Urinary bladder (tissue), 4 donors: ENCODE data around the gene SLC16A5. TPM values are rescaled to one million over a fixed set of nuclear protein-coding genes. Genes with fewer than 3 reads are reported as not detected.
"Not testable (repeated sequence)": the region's sequence is repeated elsewhere in the genome, so short reads cannot be mapped to it uniquely, and the experiment has no call there.

Source experiments
- DNase-seq: peaks from one replicate; pipeline ENCODE4 v3.0.0-alpha.2; 2015; ENCODE audit errors: extremely low spot score
- H3K27ac ChIP-seq: one replicate; pipeline ENCODE4 v1.5.1; 2013; ENCODE audit warnings: low read depth, mild to moderate bottlenecking, moderate library complexity
- H3K36me3 ChIP-seq: one replicate; pipeline ENCODE4 v1.6.1; 2013; ENCODE audit warnings: mild to moderate bottlenecking, moderate library complexity; ENCODE audit not compliant: insufficient read depth
- H3K4me1 ChIP-seq: one replicate; pipeline ENCODE4 v1.6.1; 2013; ENCODE audit warnings: mild to moderate bottlenecking, moderate library complexity; ENCODE audit not compliant: insufficient read depth
- H3K4me3 ChIP-seq: one replicate; pipeline ENCODE4 v1.5.1; 2013; ENCODE audit warnings: low read depth, low read length
- WGBS: extraction: QIAGEN DNeasy Blood & Tissue Kit; methylation state at CpG from one replicate; pipeline ENCODE4 v1.1.7; 2013; 5-methylcytosine and 5-hydroxymethylcytosine counted together
- polyA plus RNA-seq: library from polyadenylated mRNA; stranded (reverse); fragments of 200-250 nt; gene quantifications from one replicate; pipeline ENCODE4 v1.2.3, GENCODE V29; 2013
- total RNA-seq: library from RNA; depleted of rRNA; stranded (reverse); fragments of >200 nt; gene quantifications from one replicate; pipeline ENCODE4 v1.2.3, GENCODE V29; 2014
- donor health status: healthy with polysubstance abuse.
- donor health status: healthy.

SLC16A5 gene
- total RNA-seq, result 17.6 TPM
- polyA plus RNA-seq, result 13.2 TPM

- DNase-seq, result peak; percentile 86
- 5% methylated on average over 69 of the region's 69 CpGs for WGBS
- Histone ChIP-seq H3K36me3 (no peaks in the 10 kb centered on the region), H3K27ac (peak within 1 kb of the TSS; percentile 91), H3K4me3 (peak within 1 kb of the TSS; percentile 49), H3K4me1 (no peaks in the 10 kb centered on the region)
Measured at GRCh38 chr17:75087558-75088453, at the start of gene SLC16A5. Gene SLC16A5, plus strand, starts transcription at chr17:75087954. Its CDS starts 5,683 bp downstream, at chr17:75093637.

DNA sequence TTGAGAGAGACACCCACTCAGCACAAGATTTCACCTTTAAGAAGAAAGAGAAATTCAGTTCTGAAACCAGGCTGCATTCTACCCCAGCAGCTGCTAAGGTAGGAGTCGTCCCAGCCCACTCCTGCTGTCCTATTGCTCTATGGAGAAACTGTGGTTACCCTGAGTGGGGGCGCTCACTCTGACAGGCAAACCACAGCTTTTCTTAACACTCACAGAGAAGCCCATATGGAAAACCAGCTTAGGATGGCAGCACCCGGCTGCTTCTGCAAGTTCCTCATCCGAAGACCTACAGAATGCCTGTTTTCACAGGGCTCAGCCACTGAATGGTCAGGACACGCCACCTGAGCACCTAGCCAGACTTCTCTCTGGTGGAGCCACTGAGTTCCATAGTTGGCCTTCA, 48.5 kb upstream of the SLC16A5 start:
- Histone ChIP-seq H3K36me3 (peaks cover 5% of the 10 kb centered on the region), H3K27ac (no peak overlapping the region), H3K4me3 (no peak overlapping the region), H3K4me1 (no peaks in the 10 kb centered on the region)
- no peak for DNase-seq
- WGBS, result 94% methylated on average over 5 of the region's 5 CpGs

GRCh38 chr17:75041656-75042280, 46.0 kb upstream of the SLC16A5 start:
- H3K36me3 ChIP-seq, result peaks cover 5% of the 10 kb centered on the region
- no peak overlapping the region for H3K27ac ChIP-seq
- H3K4me1 ChIP-seq, result no peaks in the 10 kb centered on the region
- no peak overlapping the region for H3K4me3 ChIP-seq
- 79% methylated on average over 12 of the region's 12 CpGs for WGBS
- no peak for DNase-seq

DNA sequence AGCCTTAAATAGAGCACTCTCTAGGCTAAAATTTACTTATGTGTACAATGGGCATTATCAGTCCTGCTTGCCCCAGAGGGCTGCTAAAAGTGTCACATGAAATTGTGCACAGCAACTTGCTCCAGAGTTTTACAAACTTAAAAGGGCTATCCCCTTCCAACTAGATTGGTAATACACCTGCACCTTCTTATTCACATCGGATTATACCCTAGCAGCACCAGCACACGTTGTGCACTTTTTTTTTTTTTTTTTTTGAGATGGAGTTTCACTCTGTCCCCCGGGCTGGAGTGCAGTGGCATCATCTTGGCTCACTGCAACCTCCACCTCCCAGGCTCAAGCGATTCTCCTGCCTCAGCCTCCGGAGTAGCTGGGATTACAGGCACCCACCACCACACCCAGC, 44.0 kb upstream of the SLC16A5 start:
- H3K36me3 ChIP-seq, H3K4me3 ChIP-seq, H3K4me1 ChIP-seq, H3K27ac ChIP-seq, DNase-seq: not testable (repeated sequence)
- WGBS, result 57% methylated on average over 5 of the region's 5 CpGs

DNA sequence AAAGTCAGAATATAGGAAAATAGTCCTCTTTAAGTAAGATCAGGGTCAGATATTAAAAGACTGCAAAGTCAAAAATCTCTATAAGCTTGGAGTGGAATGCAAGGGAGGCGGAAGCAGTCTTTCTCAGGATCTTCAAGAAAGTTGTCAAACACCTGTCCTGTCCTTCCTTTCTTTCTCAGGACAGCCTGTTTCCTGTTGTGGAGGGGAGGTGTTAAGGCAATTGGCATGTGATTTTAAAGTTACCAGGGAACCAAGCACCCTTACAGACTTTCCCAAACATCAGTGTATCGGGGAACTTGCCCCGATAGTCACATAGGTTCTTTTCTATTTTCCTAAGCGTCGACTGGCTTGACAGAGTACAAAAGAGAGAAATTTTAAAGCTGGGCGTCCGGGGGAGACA, 43.0 kb upstream of the SLC16A5 start:
- H3K4me1 ChIP-seq, result no peaks in the 10 kb centered on the region
- WGBS, result 69% methylated on average over 7 of the region's 7 CpGs

DNA sequence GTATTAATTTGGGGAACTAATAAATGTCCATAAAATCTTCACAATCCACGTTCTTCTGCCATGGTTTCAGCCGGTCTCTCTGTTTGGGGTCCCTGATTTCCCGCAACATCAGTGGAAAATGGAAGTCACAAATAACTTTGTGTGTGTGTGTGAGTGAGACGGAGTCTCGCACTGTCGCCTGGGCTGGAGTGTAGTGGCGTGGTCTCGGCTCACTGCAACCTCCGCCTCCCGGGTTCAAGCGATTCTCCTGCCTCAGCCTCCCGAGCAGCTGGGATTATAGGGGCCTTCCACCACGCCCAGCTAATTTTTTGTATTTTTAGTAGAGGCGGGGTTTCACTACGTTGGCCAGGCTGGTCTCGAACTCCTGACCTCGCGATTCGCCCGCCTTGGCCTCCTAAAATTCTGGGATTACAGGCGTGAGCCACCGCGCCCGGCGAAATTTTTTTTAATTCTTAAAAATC, 41.8 kb upstream of the SLC16A5 start:
- H3K36me3 ChIP-seq, DNase-seq, H3K27ac ChIP-seq, H3K4me1 ChIP-seq: not testable (repeated sequence)
- H3K4me3 ChIP-seq, result peak overlapping the region; percentile 95
- WGBS, result 11% methylated on average over 25 of the region's 25 CpGs

More for the DNA sequence above, 43.0 kb upstream of the SLC16A5 start:
- Histone ChIP-seq H3K36me3 (peaks cover 3% of the 10 kb centered on the region), H3K4me3 (no peak overlapping the region), H3K27ac (no peak overlapping the region)
- no peak for DNase-seq

- DNase-seq, result peak; percentile 89
- Histone ChIP-seq H3K36me3 (peaks cover 2% of the 10 kb centered on the region), H3K4me1 (no peaks in the 10 kb centered on the region), H3K4me3 (peak within 1 kb of the TSS; percentile 95), H3K27ac (peak within 1 kb of the TSS; percentile 91)
- under 1% methylated on average over 72 of the region's 72 CpGs for WGBS
Measured at GRCh38 chr17:75046407-75047289, 41.1 kb upstream of the SLC16A5 start, which contains the start of the genes ATP5PD and KCTD2. Gene ATP5PD, minus strand, starts transcription at chr17:75046969. Its CDS starts 4,319 bp downstream, at chr17:75042650. Gene KCTD2, plus strand, starts transcription at chr17:75047225. Its CDS starts 26 bp downstream, at chr17:75047251.

- Histone ChIP-seq H3K4me1 (no peaks in the 10 kb centered on the region), H3K27ac (peak overlapping the region; percentile 68), H3K36me3 (peaks cover 2% of the 10 kb centered on the region), H3K4me3 (peak overlapping the region; percentile 95)
- DNase-seq, result no peak
- under 1% methylated on average over 38 of the region's 38 CpGs for WGBS
Measured at GRCh38 chr17:75047398-75048098, 40.2 kb upstream of the SLC16A5 start.

DNA sequence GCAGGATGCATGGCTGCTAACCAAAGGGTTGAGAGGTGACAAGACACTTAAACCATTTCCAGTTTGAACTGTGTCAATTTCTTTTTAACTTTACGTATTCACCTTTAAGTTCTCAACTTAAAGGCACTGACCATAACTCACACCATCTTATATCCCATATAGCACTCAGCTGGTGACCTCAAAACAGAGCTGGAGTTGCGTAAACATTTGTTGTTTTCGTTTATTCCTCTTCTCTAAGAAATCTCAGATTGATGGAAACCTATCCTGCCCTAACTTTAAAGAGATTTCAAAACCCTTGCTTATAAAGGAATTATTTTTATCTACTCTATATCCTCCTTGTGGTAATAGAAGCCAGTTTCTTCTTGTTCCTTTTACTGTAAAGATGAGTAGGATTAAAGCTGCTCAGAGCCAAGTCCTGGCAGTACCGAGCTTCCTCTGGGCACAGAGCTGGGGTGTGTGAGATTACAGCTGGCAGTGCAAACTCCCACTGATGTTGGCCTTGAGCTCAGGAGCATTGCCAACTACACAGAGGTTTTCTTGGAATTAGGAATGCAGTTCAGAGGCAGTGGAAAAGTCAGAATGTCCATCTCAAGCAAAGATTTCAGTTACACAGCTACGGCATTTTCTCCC, 39.4 kb upstream of the SLC16A5 start:
- peak overlapping the region; percentile 95 for H3K4me3 ChIP-seq
- WGBS, result 23% methylated on average over 5 of the region's 5 CpGs
- H3K36me3 ChIP-seq, result peaks cover 2% of the 10 kb centered on the region
- no peak for DNase-seq
- H3K27ac ChIP-seq, result no peak overlapping the region
- H3K4me1 ChIP-seq, result no peaks in the 10 kb centered on the region

- H3K4me3 ChIP-seq, result no peak overlapping the region
- H3K4me1 ChIP-seq, result no peaks in the 10 kb centered on the region
- no peak overlapping the region for H3K27ac ChIP-seq
- 80% methylated on average over 5 of the region's 5 CpGs for WGBS
- no peak for DNase-seq
- H3K36me3 ChIP-seq, result peaks cover 2% of the 10 kb centered on the region
Measured at GRCh38 chr17:75049057-75049456, 38.7 kb upstream of the SLC16A5 start.

GRCh38 chr17:75049706-75050105, 38.0 kb upstream of the SLC16A5 start:
- peaks cover 2% of the 10 kb centered on the region for H3K36me3 ChIP-seq

DNA sequence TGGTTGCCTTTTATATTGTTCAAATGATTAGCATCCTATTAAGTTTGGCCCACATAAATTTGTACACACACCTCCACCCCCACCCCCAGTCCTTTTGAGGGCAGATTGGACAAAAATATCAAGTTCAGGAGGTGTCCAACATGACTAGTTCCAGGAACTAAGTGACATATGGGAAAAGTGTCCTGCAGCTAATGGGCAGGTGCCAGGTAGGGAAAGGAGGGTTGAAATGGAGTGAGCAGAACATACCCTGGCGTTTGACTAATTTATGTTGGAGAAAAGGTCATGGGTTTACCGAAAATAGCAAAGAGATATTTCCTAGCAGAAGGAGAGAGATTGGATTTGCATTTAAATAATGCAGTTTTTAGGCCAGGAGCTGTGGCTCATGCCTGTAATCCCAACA, 35.8 kb upstream of the SLC16A5 start:
- WGBS, result 79% methylated on average over 2 of the region's 2 CpGs
- no peak for DNase-seq
- Histone ChIP-seq H3K27ac (no peak overlapping the region), H3K4me3 (no peak overlapping the region), H3K4me1 (no peaks in the 10 kb centered on the region), H3K36me3 (peaks cover 2% of the 10 kb centered on the region)

More at GRCh38 chr17:75049706-75050105, 38.0 kb upstream of the SLC16A5 start:
- Histone ChIP-seq H3K4me1 (no peaks in the 10 kb centered on the region), H3K4me3 (no peak overlapping the region), H3K27ac (no peak overlapping the region)
- DNase-seq, result no peak
